Loucy (cell line): ENCODE data around the gene FERD3L.

Source experiments
- EZH2phosphoT487 ChIP-seq: fragments of 200-600 bp; IDR thresholded peaks from 2 replicates; pipeline ENCODE4 v1.6.1; 2018; ENCODE audit warnings: antibody characterized with exemption, mild to moderate bottlenecking, moderate library complexity, borderline replicate concordance
- TF ChIP-seq, protein P1 (sequence below): fragments of 200-600 bp; sonication (generic); conservative IDR thresholded peaks from 2 replicates; pipeline ENCODE4 v1.5.1; 2014; ENCODE audit warnings: mild to moderate bottlenecking, antibody characterized with exemption, low read length

DNA sequence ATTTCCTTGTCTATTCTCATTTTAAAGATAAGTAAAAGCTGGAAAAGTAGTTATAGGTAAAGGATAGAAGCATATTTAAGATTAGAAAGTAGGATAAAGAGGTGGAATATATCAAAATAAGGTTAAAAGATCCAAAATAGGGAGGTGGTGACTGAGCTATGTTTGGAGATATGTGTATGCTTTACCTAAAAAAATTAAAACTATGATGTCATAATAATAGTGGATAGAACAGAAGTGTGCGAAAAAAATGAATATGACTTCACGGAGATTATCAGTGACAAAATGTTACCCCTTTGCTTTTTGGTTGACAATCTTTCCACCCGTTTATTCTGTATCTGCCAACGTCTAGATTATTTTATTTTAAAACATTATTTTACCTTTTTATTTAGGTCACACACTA is 33.4 kb upstream of the FERD3L start:
- TF ChIP-seq, protein P1, sequence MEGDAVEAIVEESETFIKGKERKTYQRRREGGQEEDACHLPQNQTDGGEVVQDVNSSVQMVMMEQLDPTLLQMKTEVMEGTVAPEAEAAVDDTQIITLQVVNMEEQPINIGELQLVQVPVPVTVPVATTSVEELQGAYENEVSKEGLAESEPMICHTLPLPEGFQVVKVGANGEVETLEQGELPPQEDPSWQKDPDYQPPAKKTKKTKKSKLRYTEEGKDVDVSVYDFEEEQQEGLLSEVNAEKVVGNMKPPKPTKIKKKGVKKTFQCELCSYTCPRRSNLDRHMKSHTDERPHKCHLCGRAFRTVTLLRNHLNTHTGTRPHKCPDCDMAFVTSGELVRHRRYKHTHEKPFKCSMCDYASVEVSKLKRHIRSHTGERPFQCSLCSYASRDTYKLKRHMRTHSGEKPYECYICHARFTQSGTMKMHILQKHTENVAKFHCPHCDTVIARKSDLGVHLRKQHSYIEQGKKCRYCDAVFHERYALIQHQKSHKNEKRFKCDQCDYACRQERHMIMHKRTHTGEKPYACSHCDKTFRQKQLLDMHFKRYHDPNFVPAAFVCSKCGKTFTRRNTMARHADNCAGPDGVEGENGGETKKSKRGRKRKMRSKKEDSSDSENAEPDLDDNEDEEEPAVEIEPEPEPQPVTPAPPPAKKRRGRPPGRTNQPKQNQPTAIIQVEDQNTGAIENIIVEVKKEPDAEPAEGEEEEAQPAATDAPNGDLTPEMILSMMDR = no peak
- TF ChIP-seq EZH2phosphoT487 = no peak
